ENCODE results near the gene ADCK1. TPM values are rescaled to one million over a fixed set of nuclear protein-coding genes. Genes with fewer than 3 reads are reported as not detected.

Gene ADCK1
- total and polyA plus RNA-seq, 9 of the 15 experiments (the other 6 are each of a cell fraction or from before 2014, with no cell fraction given) = 2.8 to 8.9 (median 4.3) TPM

GRCh38 chr14:77825895-77826519 lies 26.1 kb downstream of the ADCK1 start (continued):
- TF ChIP-seq LEF1 (IDR thresholded peaks at IDR 0.05) (peak; percentile 62; the same call in 1 of the 2 replicates), ZBTB40 (IDR thresholded peaks at IDR 0.05) (no peak), ZBTB40 (CRISPR knock-in tag; IDR thresholded peaks at IDR 0.05) (no peak), TFE3 (CRISPR knock-in tag; IDR thresholded peaks at IDR 0.05) (peak; percentile 87), NCOR1 (IDR thresholded peaks at IDR 0.05) (peak; percentile 85), NCOA2 (IDR thresholded peaks at IDR 0.05; ENCODE audit: partially characterized antibody in 2 of 2) (no peak), CTCF (IDR thresholded peaks at IDR 0.05 in 2 of 3, conservative IDR thresholded peaks at IDR 0.05 in 1 of 3; ENCODE audit: insufficient read depth in 2 of 3, low read depth in 1 of 3, low read length in 3 of 3) (no peak), PHB2 (IDR thresholded peaks at IDR 0.05; ENCODE audit: low read depth) (no peak), ZBTB49 (CRISPR knock-in tag; IDR thresholded peaks at IDR 0.05; ENCODE audit: borderline replicate concordance) (no peak), POU5F1 (IDR thresholded peaks at IDR 0.05; ENCODE audit: borderline replicate concordance, low read depth, low read length, partially characterized antibody) (no peak), YBX1 (IDR thresholded peaks at IDR 0.05) (no peak), ZNF212 (CRISPR knock-in tag; IDR thresholded peaks at IDR 0.05) (no peak), GABPB1 (CRISPR knock-in tag; IDR thresholded peaks at IDR 0.05) (no peak)

Data from K562 (cell line).